GM04504 (cell line): ENCODE data around the gene NANOS2.

Experiments used
- DNase-seq: peaks from one replicate; pipeline ENCODE4 v3.0.0-alpha.2; 2012; ENCODE audit warnings: low read depth

Gene NANOS2

DNA sequence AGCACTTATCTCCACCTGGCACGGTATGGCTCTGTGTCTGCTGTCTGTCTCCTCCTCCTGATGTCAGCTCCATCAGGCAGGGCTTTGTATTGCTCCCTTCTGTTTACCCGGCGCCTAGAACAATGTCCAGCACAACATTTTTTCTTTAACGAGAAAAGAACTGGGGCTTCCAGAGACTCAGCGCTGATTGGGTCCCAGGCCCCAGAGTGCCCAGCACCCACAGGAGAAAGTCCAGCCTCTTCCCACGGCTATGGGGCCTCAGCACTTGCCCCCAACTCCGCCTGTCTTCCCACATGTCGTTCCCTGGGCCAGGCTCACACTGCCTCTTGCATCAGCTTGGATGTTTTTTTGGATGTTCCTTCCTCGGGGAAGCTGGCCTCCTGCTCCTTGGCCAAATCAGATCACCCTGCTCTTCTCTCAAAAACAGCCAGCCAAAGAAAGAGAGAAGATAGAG is 19.0 kb downstream of the NANOS2 start:
- no peak for DNase-seq

GRCh38 chr19:45890877-45891276 is 23.7 kb downstream of the NANOS2 start:
- no peak for DNase-seq

GRCh38 chr19:45889210-45889885 is 25.2 kb downstream of the NANOS2 start:
- DNase-seq: no peak

DNA sequence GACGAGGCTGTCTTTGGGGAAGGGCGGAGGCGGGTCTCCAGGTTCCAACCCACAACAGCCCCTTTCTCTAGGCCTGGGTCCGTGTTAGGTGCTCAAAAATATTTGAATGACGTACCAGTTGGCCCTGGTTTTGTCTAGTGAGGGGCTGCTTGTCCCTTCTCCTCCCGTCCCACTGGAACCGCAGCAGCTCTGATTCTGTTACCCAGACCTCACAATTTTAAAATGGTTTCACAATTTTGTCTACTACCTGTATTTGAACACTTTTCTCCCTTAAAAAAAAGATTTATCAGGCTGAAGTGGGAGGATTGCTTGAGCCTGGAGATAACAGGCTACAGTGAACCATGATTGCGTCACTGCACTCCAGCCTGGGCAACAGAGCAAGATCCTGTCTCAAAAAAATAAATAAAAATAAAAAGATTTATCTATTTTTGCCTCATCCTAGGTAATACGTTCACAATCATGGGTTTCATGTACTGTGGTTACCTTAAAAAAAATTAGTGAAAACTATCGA is 27.3 kb downstream of the NANOS2 start:
- DNase-seq: no peak

- peak; percentile 89 for DNase-seq
Measured at GRCh38 chr19:45886427-45887199, 28.0 kb downstream of the NANOS2 start.

DNA sequence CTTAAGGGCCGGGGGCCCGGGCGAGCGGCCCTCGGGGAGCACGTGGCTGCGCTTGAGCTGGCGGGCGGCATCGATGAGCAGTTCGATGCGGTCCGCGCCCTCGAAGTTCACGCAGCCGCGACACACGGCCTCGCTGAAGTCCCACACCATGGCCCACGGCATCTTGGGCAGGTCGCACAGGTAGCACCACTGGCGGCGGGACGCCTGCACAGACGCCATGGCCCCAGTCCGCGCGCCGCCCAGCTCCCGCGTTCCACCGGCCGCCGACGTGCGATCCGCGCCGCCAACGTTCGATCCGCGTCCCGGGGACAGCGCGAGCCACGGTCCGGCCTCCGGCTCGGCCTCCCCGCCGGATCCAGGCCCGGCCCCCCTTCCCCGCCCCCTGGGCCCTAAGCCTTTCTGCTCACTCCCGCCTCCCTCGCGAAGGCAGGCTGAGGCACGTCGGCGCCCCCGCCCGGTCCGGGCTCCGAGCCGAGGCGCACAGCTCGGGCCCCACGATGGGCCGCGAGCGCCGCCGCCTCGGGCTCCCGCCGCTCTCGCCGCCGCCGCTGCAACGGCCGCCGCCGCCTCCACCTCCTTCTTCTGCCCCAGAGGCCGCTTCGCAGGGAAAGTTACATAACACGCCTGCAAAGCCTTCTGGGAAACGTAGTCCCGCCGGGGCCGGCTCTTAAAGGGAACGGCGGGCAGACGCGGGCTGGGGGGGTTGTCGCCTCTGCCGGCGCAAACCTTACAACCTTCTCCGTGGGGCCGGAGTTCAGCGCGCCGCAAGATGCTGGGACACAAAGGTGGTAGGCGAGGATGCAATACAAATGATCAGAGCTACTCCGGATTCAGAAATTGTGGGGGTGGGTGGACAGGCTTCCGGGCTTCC is 28.8 kb downstream of the NANOS2 start, which contains the start of gene IRF2BP1:
Gene IRF2BP1 (minus strand): TSS at position 586 of the 871 bp plus-strand sequence. CDS start 367 bp downstream, at position 219.
- peak; percentile 83 for DNase-seq

DNA sequence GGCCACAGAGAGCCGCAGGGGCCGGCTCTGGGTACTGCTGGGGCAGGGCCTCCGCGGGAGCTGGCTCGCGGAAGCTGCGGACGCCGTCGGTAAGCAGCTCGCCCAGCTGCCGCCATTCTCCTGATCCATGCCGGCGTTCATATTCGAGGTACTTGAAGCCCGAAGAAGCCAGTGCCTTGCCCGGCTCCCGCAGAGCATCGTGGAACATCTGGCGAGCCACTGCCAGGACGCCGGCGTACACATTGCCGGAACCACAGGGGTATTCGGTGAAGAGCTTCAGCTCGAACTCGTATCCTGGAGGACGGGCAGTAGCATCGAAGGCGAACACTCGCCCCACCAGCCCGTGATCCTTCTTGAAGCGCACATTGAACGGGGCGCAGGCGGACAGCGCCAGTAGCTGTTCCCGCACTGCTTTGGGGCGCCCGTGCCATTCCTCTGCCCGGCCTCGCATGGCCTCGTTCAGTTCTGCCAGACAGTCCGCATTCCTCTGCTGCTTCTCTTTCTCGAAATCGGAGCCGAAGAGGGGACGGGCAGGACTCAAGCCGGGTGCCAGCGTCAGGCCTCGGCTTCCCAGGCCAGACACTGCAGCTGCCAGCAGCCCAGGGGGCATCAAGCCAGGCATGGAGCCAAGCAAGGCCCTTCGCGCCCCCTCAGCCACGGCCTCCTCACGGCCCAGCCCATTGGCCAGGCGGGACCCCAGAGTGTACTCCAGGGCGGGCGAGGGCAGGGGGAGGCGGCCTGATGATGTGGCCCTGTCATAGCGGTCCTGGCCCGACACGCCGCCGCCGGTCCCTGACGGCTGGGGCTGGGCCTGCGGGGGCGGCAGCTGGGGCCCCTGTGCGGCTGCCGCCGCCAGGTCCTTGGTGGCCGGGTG is 29.7 kb downstream of the NANOS2 start:
- no peak for DNase-seq

DNA sequence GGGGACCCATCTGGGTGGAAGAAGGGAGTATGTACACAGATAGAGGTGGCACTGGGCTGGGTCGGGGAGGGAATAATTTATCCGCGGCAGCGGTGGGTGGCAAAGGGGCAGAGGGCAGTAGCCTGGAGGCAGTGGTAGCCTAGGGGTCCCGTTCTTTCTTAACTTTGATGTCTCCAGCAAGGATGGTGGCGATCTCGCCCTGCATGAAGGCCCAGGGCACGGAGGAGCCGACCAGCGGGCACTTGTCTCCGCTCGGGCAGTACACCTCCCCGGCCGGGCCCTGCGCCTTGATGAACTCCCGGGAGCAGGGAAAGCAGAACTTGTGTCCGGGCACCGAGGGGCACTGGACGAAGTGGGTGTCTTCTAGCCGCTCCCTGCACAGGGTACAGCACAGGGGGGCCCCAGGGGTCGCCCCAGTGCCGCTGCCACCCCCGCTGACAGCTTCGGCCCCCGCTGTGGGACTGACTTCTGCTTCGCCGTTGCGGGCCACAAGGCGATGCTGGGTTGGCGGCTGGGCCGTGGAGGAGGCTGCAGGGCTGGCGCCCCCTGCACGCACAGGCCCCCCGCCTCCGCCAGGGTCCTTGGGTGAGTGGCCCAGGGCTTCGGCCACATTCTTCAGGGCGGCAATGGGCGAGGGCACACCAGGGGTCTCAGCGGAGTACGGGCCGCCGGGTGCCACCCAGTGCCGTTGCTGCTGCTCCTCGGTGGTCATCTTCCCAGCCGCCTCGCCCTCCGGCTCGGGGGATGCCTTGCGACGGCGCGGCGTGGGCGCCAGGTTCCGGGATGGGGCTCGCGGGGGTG is 30.5 kb downstream of the NANOS2 start:
- no peak for DNase-seq

GRCh38 chr19:45883586-45883880 is 31.0 kb downstream of the NANOS2 start:
- no peak for DNase-seq

GRCh38 chr19:45882652-45883585 is 31.7 kb downstream of the NANOS2 start:
- DNase-seq: peak; percentile 50

- no peak for DNase-seq
Measured at GRCh38 chr19:45881909-45882528, 32.6 kb downstream of the NANOS2 start.

DNA sequence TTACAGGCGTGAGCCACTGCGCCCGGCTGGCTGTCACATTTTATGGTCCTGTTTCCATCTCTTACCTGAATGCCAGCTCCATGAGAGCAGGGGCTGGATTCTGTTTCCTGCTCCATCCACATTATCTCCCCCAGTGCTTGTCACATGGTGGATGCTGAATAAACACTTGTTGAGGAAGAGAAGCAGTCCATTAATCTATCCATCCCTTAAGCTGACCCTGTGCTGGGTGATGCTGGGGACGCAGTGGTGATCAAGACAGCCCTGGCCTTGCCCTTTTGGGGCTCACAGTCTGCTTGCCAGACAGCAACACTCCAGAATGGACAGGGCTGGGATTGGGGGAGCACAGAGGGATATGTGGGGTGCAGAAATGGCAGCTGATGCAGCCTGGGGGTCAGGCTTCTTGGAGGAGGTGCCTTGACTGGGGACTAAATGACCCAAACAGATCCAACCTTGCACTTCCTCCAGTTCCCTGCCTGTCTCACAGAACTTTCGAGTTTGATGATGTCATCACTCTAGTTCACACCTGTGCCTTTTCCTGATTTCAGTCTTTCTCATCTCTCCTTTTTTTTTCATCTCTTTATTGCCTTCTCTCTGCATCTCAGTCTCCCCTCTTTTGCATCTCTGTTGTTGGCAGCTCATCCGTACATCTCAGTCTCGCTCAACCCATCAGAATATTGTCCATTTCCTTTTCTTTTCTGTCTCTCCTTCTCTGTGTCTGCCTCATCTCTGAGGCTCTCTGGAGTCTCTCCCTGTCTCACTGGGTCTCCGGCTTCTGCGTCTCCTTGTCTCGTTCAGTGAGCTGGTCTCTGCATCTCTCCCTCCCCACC is 33.3 kb downstream of the NANOS2 start:
- no peak for DNase-seq

DNA sequence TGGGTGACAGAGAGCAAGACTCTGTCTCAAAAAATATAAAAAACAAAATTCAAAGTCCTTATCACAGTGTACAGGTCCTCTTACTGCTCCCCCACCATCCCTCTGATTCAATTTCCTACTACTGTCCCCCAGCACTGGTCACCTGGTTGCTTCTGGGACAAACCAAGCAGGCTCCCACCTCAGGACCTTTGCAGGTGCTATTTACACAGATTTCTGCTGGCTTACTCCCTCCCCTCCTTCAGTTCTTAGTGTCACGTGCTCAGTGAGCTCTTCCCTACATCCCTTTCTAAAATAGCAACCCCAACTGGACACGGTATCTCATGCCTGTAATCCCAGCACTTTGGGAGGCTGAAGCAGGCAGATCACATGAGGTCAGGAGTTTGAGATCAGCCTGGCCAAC is 34.6 kb downstream of the NANOS2 start:
- DNase-seq: no peak

DNA sequence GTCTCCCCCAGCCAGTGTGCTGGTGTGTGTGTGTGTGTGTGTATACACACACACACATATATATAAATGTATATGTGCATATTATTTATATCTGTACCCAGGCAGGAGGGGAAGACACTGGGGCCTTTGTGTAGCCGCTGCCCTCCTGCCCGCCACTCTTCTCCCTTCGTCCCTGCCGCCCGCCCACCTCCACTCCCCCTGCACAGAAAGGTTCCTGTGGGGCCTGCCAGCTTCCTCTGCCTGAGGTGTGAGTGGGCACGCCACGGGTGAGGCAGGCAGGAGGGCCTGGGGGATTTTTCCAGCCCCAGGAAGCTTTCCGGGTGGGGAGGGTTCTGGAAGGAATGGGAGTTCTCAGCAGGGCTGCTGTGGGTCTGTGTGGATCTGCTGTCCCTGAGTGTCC is 35.5 kb downstream of the NANOS2 start:
- no peak for DNase-seq

DNA sequence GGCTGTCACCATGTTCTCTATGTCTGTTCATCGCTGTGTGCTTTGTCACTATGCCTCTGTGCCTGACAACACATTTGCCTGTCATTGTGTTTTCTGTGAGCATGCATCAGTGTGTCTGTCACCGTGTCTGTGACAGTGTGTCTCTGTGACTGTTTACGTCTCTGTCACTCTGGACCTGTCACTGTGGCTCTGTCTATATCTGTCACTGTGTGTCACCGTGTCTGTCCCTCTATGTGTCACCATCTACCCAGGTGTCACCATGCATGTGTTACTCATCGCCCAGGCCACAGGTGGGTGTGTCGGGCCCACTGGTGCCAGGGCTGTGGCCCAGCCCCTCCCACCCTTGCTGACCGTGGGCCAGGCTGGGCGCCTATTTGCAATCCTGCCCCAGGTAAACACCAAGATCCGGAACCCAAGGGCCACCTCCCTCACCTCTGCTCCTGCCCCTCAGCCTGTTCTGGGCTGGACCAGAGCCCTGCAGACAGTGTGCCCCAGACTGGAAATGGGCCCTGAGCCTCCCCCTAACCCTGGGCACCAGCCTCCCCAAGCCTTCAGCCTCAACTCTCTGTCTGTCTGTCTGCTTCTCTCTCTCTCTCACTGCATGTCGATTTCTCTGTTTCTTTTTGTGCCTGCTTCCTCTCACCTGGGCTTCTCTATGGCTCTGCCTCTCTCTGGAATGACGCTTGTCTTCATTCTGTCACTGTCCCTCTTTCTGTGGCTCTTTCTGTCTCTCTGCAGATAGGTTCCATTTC is 36.4 kb downstream of the NANOS2 start:
- DNase-seq: no peak

- DNase-seq: no peak
Measured at GRCh38 chr19:45876411-45877197, 38.0 kb downstream of the NANOS2 start.

GRCh38 chr19:45876161-45876410 is 38.5 kb downstream of the NANOS2 start:
- no peak for DNase-seq
